H9 (cell line): ENCODE data around the gene CLEC16A. TPM values are rescaled to one million over a fixed set of nuclear protein-coding genes. Genes with fewer than 3 reads are reported as not detected.

Source experiments
- DNase-seq: peaks from one replicate; pipeline ENCODE4 v3.0.0-alpha.2; 2017
- H2AFZ ChIP-seq: one replicate; pipeline ENCODE4 v1.6.1; 2013; ENCODE audit warnings: mild to moderate bottlenecking, low read length, control low read depth, moderate library complexity
- H2AK5ac ChIP-seq: 2 replicates; pipeline ENCODE4 v1.6.1; 2013; ENCODE audit warnings: low read length, control low read depth, mixed read lengths; ENCODE audit not compliant: insufficient read length
- H2BK120ac ChIP-seq: one replicate; pipeline ENCODE4 v1.6.1; 2013; ENCODE audit warnings: low read depth, mild to moderate bottlenecking, low read length, control low read depth, inconsistent platforms; ENCODE audit not compliant: poor library complexity, severe bottlenecking
- H2BK12ac ChIP-seq: 2 replicates; pipeline ENCODE4 v1.6.1; 2013; ENCODE audit warnings: low read length, control low read depth, mixed read lengths, low read depth; ENCODE audit not compliant: insufficient read length
- H2BK15ac ChIP-seq: 2 replicates; pipeline ENCODE4 v1.6.1; 2013; ENCODE audit warnings: low read depth, low read length, control low read depth
- H2BK20ac ChIP-seq: one replicate; pipeline ENCODE4 v1.6.1; 2013; ENCODE audit warnings: low read depth, mild to moderate bottlenecking, low read length, control low read depth, inconsistent platforms; ENCODE audit not compliant: poor library complexity, severe bottlenecking
- H2BK5ac ChIP-seq: 2 replicates; pipeline ENCODE4 v1.6.1; 2013; ENCODE audit warnings: low read length, control low read depth, mixed read lengths; ENCODE audit not compliant: insufficient read length
- H3K14ac ChIP-seq: 2 replicates; pipeline ENCODE4 v1.6.1; 2013; ENCODE audit warnings: low read length, control low read depth; ENCODE audit not compliant: insufficient read depth
- H3K18ac ChIP-seq: 2 replicates; pipeline ENCODE4 v1.6.1; 2013; ENCODE audit warnings: low read depth, mild to moderate bottlenecking, mixed read lengths, low read length, control low read depth; ENCODE audit not compliant: insufficient read length
- H3K23ac ChIP-seq: 2 replicates; pipeline ENCODE4 v1.6.1; 2013; ENCODE audit warnings: low read length, control low read depth, mixed read lengths, low read depth; ENCODE audit not compliant: insufficient read length
- H3K23me2 ChIP-seq: 2 replicates; pipeline ENCODE4 v1.6.1; 2013; ENCODE audit warnings: low read depth, mild to moderate bottlenecking, mixed read lengths, low read length, control low read depth; ENCODE audit not compliant: insufficient read length, poor library complexity, severe bottlenecking
- H3K27ac ChIP-seq: 2 replicates; pipeline ENCODE4 v1.5.1; 2013; ENCODE audit warnings: low read length, control low read depth, mixed read lengths, low read depth; ENCODE audit not compliant: insufficient read length
- H3K27me3 ChIP-seq: 2 replicates; pipeline ENCODE4 v1.6.1; 2013; ENCODE audit warnings: low read length, control low read depth, inconsistent platforms; ENCODE audit not compliant: insufficient read depth
- H3K4ac ChIP-seq: 2 replicates; pipeline ENCODE4 v1.6.1; 2013; ENCODE audit warnings: low read depth, mild to moderate bottlenecking, control low read depth, inconsistent platforms, low read length, moderate library complexity
- H3K4me1 ChIP-seq: 2 replicates; pipeline ENCODE4 v1.6.1; 2013; ENCODE audit warnings: low read length, control low read depth, inconsistent platforms; ENCODE audit not compliant: insufficient read depth
- H3K4me2 ChIP-seq: 2 replicates; pipeline ENCODE4 v1.6.1; 2013; ENCODE audit warnings: low read length, control low read depth, mixed read lengths; ENCODE audit not compliant: insufficient read length, insufficient read depth
- H3K56ac ChIP-seq: 2 replicates; pipeline ENCODE4 v1.6.1; 2013; ENCODE audit warnings: low read depth, mild to moderate bottlenecking, mixed read lengths, low read length, control low read depth; ENCODE audit not compliant: insufficient read length
- H3K79me1 ChIP-seq: 2 replicates; pipeline ENCODE4 v1.6.1; 2013; ENCODE audit warnings: low read depth, mild to moderate bottlenecking, moderate library complexity, low read length, control low read depth, inconsistent platforms; ENCODE audit not compliant: insufficient read depth, poor library complexity, severe bottlenecking
- H3K79me2 ChIP-seq: 2 replicates; pipeline ENCODE4 v1.6.1; 2013; ENCODE audit warnings: low read length, control low read depth, inconsistent platforms; ENCODE audit not compliant: insufficient read depth
- H3K9ac ChIP-seq: 2 replicates; pipeline ENCODE4 v1.6.1; 2013; ENCODE audit warnings: low read length, control low read depth, mixed read lengths; ENCODE audit not compliant: insufficient read length; ENCODE audit errors: extremely low read depth
- H3K9me3 ChIP-seq: one replicate; pipeline ENCODE4 v1.6.1; 2013; ENCODE audit warnings: low read depth, low read length, inconsistent platforms; ENCODE audit not compliant: control insufficient read depth
- H3T11ph ChIP-seq: one replicate; pipeline ENCODE4 v1.6.1; 2013; ENCODE audit warnings: mild to moderate bottlenecking, low read length, control low read depth, inconsistent platforms
- H4K20me1 ChIP-seq: one replicate; pipeline ENCODE4 v1.6.1; 2013; ENCODE audit not compliant: control insufficient read depth, insufficient read length, insufficient read depth
- H4K5ac ChIP-seq: 2 replicates; pipeline ENCODE4 v1.6.1; 2013; ENCODE audit warnings: low read depth, mild to moderate bottlenecking, mixed read lengths, low read length, control low read depth; ENCODE audit not compliant: insufficient read length
- H4K8ac ChIP-seq: replicated peaks from 2 replicates; pipeline ENCODE4 v1.6.1; 2013; ENCODE audit warnings: low read length, control low read depth, mixed read lengths, low read depth; ENCODE audit not compliant: insufficient read length
- H4K91ac ChIP-seq: 2 replicates; pipeline ENCODE4 v1.6.1; 2013; ENCODE audit warnings: low read depth, mild to moderate bottlenecking, moderate library complexity, mixed read lengths, low read length, control low read depth; ENCODE audit not compliant: insufficient read length
- H3K27ac Mint-ChIP-seq, 3 experiments: 2 replicates in 2 of 3; 3 replicates in 1 of 3; pipeline ENCODE4 v1.8.0; 2020 to 2021; ENCODE audit warnings: mixed read lengths in 3 of 3, mild to moderate bottlenecking in 1 of 3, moderate library complexity in 1 of 3
- H3K27me3 Mint-ChIP-seq: 2 replicates; pipeline ENCODE4 v1.8.0; 2021; ENCODE audit warnings: low read depth, mild to moderate bottlenecking, moderate library complexity, mixed read lengths
- H3K36me3 Mint-ChIP-seq, 3 experiments: 2 replicates in 2 of 3; 3 replicates in 1 of 3; pipeline ENCODE4 v1.8.0; 2020 to 2021; ENCODE audit warnings: low read depth in 3 of 3, mixed read lengths in 3 of 3; ENCODE audit not compliant: insufficient read depth in 1 of 3
- H3K4me1 Mint-ChIP-seq, 2 experiments: 2 replicates each; pipeline ENCODE4 v1.8.0; 2020; ENCODE audit warnings: mixed read lengths in 2 of 2
- H3K4me3 Mint-ChIP-seq, 2 experiments: 2 replicates in 1 of 2; 3 replicates in 1 of 2; pipeline ENCODE4 v1.8.0; 2020 to 2021; ENCODE audit warnings: mild to moderate bottlenecking in 2 of 2, mixed read lengths in 2 of 2, moderate library complexity in 1 of 2
- H3K9me3 Mint-ChIP-seq, 2 experiments: 2 replicates in 1 of 2; 3 replicates in 1 of 2; pipeline ENCODE4 v1.8.0; 2020; ENCODE audit warnings: mild to moderate bottlenecking in 2 of 2, mixed read lengths in 2 of 2, moderate library complexity in 1 of 2
- WGBS: extraction: QIAGEN DNeasy Blood & Tissue Kit; methylation state at CpG from one replicate; pipeline ENCODE4 v1.1.7; 2013; ENCODE audit warnings: missing lambda C conversion rate, low lambda C conversion rate, mixed read lengths; ENCODE audit not compliant: insufficient read length; ENCODE audit errors: extremely low coverage; 5-methylcytosine and 5-hydroxymethylcytosine counted together
- total RNA-seq: library from RNA; stranded (reverse); gene quantifications from 2 replicates; pipeline ENCODE4 v1.2.1, GENCODE V29; 2021
- TF ChIP-seq, protein P1 (sequence below): fragments of 200-600 bp; sonication (generic); conservative IDR thresholded peaks from 3 replicates; pipeline ENCODE4 v1.8.0; 2021; ENCODE audit warnings: antibody characterized with exemption, mild to moderate bottlenecking

Gene CLEC16A
- total RNA-seq, 1 experiment from 2014 or later: 15.2 TPM

DNA sequence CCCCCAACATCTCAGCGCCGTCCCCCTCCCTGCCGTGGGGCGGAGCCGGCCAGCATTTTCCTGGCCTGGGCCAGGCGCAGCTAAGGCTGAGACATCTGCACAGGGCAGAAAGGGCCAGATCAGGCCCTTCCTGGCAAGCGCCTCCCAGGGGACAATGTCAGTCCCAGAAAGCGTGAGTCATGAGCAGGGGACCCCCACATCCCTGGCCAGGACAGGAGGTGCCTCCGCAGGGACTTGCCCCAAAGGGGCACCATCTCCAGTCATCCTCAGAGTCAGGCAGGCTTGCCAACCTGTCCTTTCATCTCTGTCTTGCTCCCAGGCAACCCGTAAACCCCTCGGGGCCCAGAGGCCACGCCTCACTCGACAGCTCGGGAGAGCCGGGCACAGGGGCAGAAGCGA, 268.4 kb downstream of the CLEC16A start:
- Mint-ChIP-seq H3K36me3 (peaks cover 0 to 8% (median 3%) of the 10 kb centered on the region in 3 experiments; a peak in 5 of 7 replicates), H3K27me3 (peaks cover 2% of the 10 kb centered on the region), H3K4me1 (no peaks in the 10 kb centered on the region), H3K9me3 (peaks cover 12 to 17% of the 10 kb centered on the region in 2 experiments), H3K27ac (no peak overlapping the region), H3K4me3 (no peak overlapping the region)
- no peak overlapping the region for H3K56ac ChIP-seq
- H3K23me2 ChIP-seq: no peaks in the 10 kb centered on the region
- no peak overlapping the region for H3K14ac ChIP-seq
- no CpG with 5 or more reads among the region's 16 CpGs for WGBS
- H4K5ac ChIP-seq: no peak overlapping the region
- H3K9ac ChIP-seq: no peak overlapping the region
- H3K9me3 ChIP-seq: peaks cover 3% of the 10 kb centered on the region
- H3K18ac ChIP-seq: no peak overlapping the region
- no peak overlapping the region for H4K8ac ChIP-seq
- TF ChIP-seq, protein P1, sequence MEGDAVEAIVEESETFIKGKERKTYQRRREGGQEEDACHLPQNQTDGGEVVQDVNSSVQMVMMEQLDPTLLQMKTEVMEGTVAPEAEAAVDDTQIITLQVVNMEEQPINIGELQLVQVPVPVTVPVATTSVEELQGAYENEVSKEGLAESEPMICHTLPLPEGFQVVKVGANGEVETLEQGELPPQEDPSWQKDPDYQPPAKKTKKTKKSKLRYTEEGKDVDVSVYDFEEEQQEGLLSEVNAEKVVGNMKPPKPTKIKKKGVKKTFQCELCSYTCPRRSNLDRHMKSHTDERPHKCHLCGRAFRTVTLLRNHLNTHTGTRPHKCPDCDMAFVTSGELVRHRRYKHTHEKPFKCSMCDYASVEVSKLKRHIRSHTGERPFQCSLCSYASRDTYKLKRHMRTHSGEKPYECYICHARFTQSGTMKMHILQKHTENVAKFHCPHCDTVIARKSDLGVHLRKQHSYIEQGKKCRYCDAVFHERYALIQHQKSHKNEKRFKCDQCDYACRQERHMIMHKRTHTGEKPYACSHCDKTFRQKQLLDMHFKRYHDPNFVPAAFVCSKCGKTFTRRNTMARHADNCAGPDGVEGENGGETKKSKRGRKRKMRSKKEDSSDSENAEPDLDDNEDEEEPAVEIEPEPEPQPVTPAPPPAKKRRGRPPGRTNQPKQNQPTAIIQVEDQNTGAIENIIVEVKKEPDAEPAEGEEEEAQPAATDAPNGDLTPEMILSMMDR: no peak
- H3K4me1 ChIP-seq: no peaks in the 10 kb centered on the region
- no peak overlapping the region for H2BK120ac ChIP-seq
- H2AK5ac ChIP-seq: no peak overlapping the region
- H3K4ac ChIP-seq: no peak overlapping the region
- no peak overlapping the region for H3T11ph ChIP-seq
- no peak overlapping the region for H3K4me2 ChIP-seq
- H3K79me1 ChIP-seq: no peaks in the 10 kb centered on the region
- H3K27ac ChIP-seq: no peak overlapping the region
- H4K20me1 ChIP-seq: no peaks in the 10 kb centered on the region
- no peak overlapping the region for H3K23ac ChIP-seq
- H2BK20ac ChIP-seq: no peak overlapping the region
- no peak overlapping the region for H2BK5ac ChIP-seq
- no peak overlapping the region for H2BK12ac ChIP-seq
- no peaks in the 10 kb centered on the region for H3K79me2 ChIP-seq
- no peak overlapping the region for H2AFZ ChIP-seq
- H4K91ac ChIP-seq: no peak overlapping the region
- no peak overlapping the region for H2BK15ac ChIP-seq
- no peak for DNase-seq
- H3K27me3 ChIP-seq: no peaks in the 10 kb centered on the region
